ENCODE results near the gene IFT25. TPM values are rescaled to one million over a fixed set of nuclear protein-coding genes. Genes with fewer than 3 reads are reported as not detected.

IFT25 gene
- total RNA-seq, 1 donor from 2014 or later, result 20.4 TPM

DNA sequence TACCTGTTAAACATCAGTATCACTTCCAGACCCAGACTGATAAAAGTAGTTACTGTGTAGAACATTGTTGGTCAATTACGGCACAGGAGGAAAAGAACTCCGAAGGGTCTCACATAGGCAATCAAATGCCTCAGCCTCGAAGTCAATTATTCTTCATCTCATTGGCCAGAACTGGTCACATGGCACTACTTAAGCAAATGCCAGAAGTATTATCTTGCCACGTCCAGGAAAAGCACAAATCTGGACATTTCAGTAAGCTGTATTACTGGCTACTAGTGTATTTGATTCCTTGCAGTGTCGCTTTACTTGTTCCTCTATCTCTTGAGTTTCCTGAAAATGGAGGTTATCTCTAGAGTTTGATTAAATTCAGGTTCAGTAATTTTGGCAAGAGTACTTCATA lies 27.2 kb downstream of the IFT25 start:
- Mint-ChIP-seq H3K4me1 (ENCODE audit: low read depth) (peaks cover 9% of the 10 kb centered on the region), H3K9me3 (ENCODE audit: low read depth) (no peaks in the 10 kb centered on the region), H3K27me3 (ENCODE audit: low read depth) (no peaks in the 10 kb centered on the region), H3K27ac (ENCODE audit: unreplicated experiment) (no peak overlapping the region), H3K4me3 (ENCODE audit: unreplicated experiment) (no peak overlapping the region), H3K36me3 (ENCODE audit: low read depth) (peaks cover 14% of the 10 kb centered on the region)
- no peak for DNase-seq (ENCODE audit: low spot score)
- TF ChIP-seq, protein P1, sequence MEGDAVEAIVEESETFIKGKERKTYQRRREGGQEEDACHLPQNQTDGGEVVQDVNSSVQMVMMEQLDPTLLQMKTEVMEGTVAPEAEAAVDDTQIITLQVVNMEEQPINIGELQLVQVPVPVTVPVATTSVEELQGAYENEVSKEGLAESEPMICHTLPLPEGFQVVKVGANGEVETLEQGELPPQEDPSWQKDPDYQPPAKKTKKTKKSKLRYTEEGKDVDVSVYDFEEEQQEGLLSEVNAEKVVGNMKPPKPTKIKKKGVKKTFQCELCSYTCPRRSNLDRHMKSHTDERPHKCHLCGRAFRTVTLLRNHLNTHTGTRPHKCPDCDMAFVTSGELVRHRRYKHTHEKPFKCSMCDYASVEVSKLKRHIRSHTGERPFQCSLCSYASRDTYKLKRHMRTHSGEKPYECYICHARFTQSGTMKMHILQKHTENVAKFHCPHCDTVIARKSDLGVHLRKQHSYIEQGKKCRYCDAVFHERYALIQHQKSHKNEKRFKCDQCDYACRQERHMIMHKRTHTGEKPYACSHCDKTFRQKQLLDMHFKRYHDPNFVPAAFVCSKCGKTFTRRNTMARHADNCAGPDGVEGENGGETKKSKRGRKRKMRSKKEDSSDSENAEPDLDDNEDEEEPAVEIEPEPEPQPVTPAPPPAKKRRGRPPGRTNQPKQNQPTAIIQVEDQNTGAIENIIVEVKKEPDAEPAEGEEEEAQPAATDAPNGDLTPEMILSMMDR (IDR thresholded peaks at IDR 0.05), result no peak

DNA sequence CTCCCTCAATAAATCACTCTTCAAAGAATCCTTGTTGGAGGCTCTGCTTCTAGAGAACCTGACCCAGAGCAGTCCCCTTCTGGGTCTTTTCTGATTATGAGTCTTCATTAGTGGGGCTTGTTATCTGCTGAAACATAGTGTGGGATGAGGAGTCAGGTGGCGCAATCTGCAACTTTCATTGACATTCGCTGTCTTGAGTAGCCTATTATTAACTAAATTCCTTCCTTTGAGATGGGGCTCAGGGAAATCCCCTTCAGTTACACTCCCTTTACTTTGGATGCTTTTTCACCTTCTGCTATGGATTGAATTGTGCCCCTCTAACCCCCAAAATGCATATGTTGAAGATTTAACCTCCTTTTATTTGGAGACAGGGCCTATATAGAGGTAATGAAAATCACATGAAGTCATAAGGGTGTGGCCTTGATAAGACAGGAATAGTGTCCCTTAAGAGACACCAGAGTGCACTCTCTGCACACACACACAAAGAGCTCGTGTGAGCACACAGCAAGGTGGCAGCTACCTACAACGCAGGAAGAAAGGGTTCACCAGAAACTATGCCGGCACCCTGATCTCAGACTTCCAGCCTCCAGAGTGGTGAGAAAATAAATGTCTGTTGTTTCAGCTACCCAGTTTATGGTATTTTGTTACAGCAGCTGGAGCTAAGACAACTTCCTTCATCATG lies 32.0 kb downstream of the IFT25 start:
- H3K36me3 Mint-ChIP-seq (ENCODE audit: low read depth), result peaks cover 6% of the 10 kb centered on the region

DNA sequence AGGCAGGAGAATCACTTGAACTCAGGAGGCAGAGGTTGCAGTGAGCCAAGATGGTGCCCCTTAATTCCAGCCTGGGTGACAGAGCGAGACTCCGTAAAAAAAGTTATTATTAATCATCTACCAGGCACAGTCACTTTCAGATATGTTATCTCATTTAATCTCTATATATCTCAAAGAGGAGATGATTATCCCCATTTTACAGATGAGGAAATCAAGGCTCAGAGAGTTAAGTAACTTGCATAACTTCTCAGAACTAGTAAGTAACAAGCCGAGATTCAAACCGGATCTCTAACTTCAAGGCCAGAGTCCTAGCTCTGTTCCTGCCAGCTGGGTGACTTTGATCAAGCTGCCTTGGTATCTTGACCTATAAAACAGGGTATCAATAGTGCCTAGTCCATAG lies 34.1 kb downstream of the IFT25 start:
- TF ChIP-seq, protein P1 (IDR thresholded peaks at IDR 0.05), result no peak
- no peak overlapping the region for H3K27ac Mint-ChIP-seq (ENCODE audit: unreplicated experiment)
- H3K36me3 Mint-ChIP-seq (ENCODE audit: low read depth), result peaks cover 6% of the 10 kb centered on the region
- DNase-seq (ENCODE audit: low spot score), result no peak
- no peaks in the 10 kb centered on the region for H3K9me3 Mint-ChIP-seq (ENCODE audit: low read depth)
- H3K27me3 Mint-ChIP-seq (ENCODE audit: low read depth), result no peaks in the 10 kb centered on the region
- no peak overlapping the region for H3K4me3 Mint-ChIP-seq (ENCODE audit: unreplicated experiment)
- H3K4me1 Mint-ChIP-seq (ENCODE audit: low read depth), result no peaks in the 10 kb centered on the region

More for the DNA sequence above, 32.0 kb downstream of the IFT25 start:
- Mint-ChIP-seq H3K27ac (ENCODE audit: unreplicated experiment) (no peak overlapping the region), H3K4me3 (ENCODE audit: unreplicated experiment) (no peak overlapping the region), H3K4me1 (ENCODE audit: low read depth) (no peaks in the 10 kb centered on the region), H3K9me3 (ENCODE audit: low read depth) (no peaks in the 10 kb centered on the region), H3K27me3 (ENCODE audit: low read depth) (no peaks in the 10 kb centered on the region)
- no peak for DNase-seq (ENCODE audit: low spot score)
- TF ChIP-seq, protein P1 (IDR thresholded peaks at IDR 0.05), result no peak

DNA sequence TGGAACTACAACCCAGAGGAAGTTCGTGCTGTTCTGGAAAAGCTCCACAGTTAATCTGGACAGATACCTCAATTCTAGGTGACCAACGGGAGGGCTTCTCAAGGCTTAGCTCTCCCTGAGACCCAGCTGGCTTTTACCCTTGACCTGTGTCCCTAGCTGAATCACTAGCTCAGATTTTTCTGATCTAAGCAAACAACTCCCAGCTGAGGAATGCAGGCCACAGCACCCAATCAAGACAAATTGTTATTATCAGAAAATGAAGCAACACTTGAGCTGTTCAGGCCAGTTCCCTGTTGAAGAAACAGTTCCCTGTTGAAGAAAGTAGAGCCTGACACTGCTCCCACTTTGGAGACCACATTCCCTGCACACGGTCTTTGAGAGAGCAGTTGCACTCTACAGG lies 35.6 kb downstream of the IFT25 start:
- Mint-ChIP-seq H3K27ac (ENCODE audit: unreplicated experiment) (no peak overlapping the region), H3K27me3 (ENCODE audit: low read depth) (no peaks in the 10 kb centered on the region), H3K4me1 (ENCODE audit: low read depth) (no peaks in the 10 kb centered on the region), H3K9me3 (ENCODE audit: low read depth) (no peaks in the 10 kb centered on the region), H3K4me3 (ENCODE audit: unreplicated experiment) (no peak overlapping the region), H3K36me3 (ENCODE audit: low read depth) (peaks cover 2% of the 10 kb centered on the region)
- TF ChIP-seq, protein P1 (IDR thresholded peaks at IDR 0.05), result no peak
- no peak for DNase-seq (ENCODE audit: low spot score)

DNA sequence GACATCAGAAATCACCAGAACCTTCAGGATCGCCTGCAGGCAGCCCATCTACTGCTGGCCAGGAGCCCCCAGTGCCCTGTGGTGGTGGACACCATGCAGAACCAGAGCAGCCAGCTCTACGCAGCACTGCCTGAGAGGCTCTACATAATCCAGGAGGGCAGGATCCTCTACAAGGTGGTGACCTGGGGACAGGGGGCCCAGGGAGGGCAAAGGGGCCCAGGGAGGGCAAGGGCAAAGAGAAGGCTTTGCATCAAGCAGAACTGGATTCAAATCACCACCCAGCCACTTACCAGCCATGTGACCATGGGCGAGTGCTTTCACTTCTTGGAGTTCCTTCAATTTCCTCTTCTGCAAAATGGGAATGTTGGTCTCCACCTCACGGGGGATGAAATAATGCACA lies 39.4 kb downstream of the IFT25 start:
- H3K9me3 Mint-ChIP-seq (ENCODE audit: low read depth), result no peaks in the 10 kb centered on the region
- DNase-seq (ENCODE audit: low spot score), result no peak
- H3K4me1 Mint-ChIP-seq (ENCODE audit: low read depth), result peaks cover 23% of the 10 kb centered on the region

More for the DNA sequence above, 39.4 kb downstream of the IFT25 start:
- H3K27ac Mint-ChIP-seq (ENCODE audit: unreplicated experiment), result no peak overlapping the region
- H3K27me3 Mint-ChIP-seq (ENCODE audit: low read depth), result no peaks in the 10 kb centered on the region
- no peaks in the 10 kb centered on the region for H3K36me3 Mint-ChIP-seq (ENCODE audit: low read depth)
- H3K4me3 Mint-ChIP-seq (ENCODE audit: unreplicated experiment), result no peak overlapping the region
- TF ChIP-seq, protein P1 (IDR thresholded peaks at IDR 0.05), result no peak
